ENCODE measurements around the gene APBB1IP. TPM values are rescaled to one million over a fixed set of nuclear protein-coding genes. Genes with fewer than 3 reads are reported as not detected.

Gene APBB1IP
- total and polyA plus RNA-seq, 9 of the 15 experiments (the other 6 are each of a cell fraction or from before 2014, with no cell fraction given): 0.03 to 0.11 (median 0.06) TPM; not detected in 4

DNA sequence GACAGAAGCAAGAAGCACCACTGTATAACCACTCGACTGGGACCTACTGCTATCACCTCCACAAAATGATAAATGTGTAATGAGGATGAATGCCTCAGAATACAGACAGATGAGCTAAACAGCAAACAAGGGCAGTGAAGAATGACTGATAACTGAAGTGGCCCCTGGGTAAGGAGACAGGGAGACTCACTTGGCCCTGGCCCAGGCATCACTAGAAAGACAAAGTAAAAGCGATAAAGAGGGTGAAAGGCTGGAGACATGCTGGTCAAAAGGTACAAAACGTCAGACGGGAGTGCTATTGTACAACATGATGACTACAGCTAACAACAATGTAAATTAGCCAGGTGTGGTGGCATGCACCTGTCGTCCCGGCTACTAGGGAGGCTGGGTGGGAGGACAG lies 27.8 kb upstream of the APBB1IP start:
- 0% methylated on average over 6 of the region's 6 CpGs for WGBS (ENCODE audit: insufficient coverage, low coverage, missing lambda C conversion rate)
- FAIRE-seq: no peak
- H3K4me2 ChIP-seq (ENCODE audit: insufficient read depth, low read length): no peak overlapping the region
- H4K20me1 ChIP-seq (replicated peaks; ENCODE audit: control insufficient read depth, insufficient read depth, low read length): no peaks in the 10 kb centered on the region
- intact Hi-C loops (cut with micrococcal nuclease) (no loop called here), in situ Hi-C loops (cut with MboI) (no loop called here)
- no peaks in the 10 kb centered on the region for H3K9me1 ChIP-seq (ENCODE audit: control insufficient read depth, insufficient read depth, low read length)
- H3K9ac ChIP-seq (ENCODE audit: insufficient read depth in 1 of 2, low read depth in 2 of 2, low read length in 2 of 2): no peak overlapping the region
- no peak overlapping the region for H2AFZ ChIP-seq (ENCODE audit: low read depth, low read length)
- H3K36me3 ChIP-seq (ENCODE audit: control insufficient read depth, insufficient read depth, low read length): no peaks in the 10 kb centered on the region
- H3K27ac ChIP-seq (ENCODE audit: extremely low read depth, low read depth, low read length): no peak overlapping the region
- no peak for DNase-seq (ENCODE audit: extremely low read depth in 1 of 4, low spot score in 3 of 4)
- ChIA-PET CTCF (ENCODE audit: low intra/inter-chr PET ratio) (no interaction called here), POLR2A (interaction anchor here (1.0 kb wide), 1 partner anchor 18 kb away, joined by 3 read pairs; no protein-coding TSS in a partner anchor)
- BruUV-seq (replicated peaks): no TSS peak
- no peaks in the 10 kb centered on the region for H3K79me2 ChIP-seq (ENCODE audit: control insufficient read depth, insufficient read depth, low read length)
- H3K9me3 ChIP-seq (replicated peaks; ENCODE audit: control insufficient read depth, insufficient read depth, low read depth, low read length): no peaks in the 10 kb centered on the region
- H3K4me3 ChIP-seq: no peak overlapping the region
- no peaks in the 10 kb centered on the region for H3K4me1 ChIP-seq (replicated peaks in 1 of 2; ENCODE audit: control insufficient read depth in 2 of 2, insufficient read depth in 2 of 2, low read length in 2 of 2)
- no peaks in the 10 kb centered on the region for H3K27me3 ChIP-seq (ENCODE audit: control insufficient read depth in 2 of 2, insufficient read depth in 2 of 2, low read length in 2 of 2)
- no peak for ATAC-seq
- TF ChIP-seq POLR2H (tag; IDR thresholded peaks at IDR 0.05; ENCODE audit: low read depth) (no peak), RHOXF2B (CRISPR knock-in tag; conservative IDR thresholded peaks at IDR 0.05) (no peak), PURB (CRISPR knock-in tag; IDR thresholded peaks at IDR 0.05; ENCODE audit: low read depth) (no peak), CCAR2 (IDR thresholded peaks at IDR 0.05; ENCODE audit: low read depth, low read length) (no peak), PPARD (CRISPR knock-in tag; IDR thresholded peaks at IDR 0.05) (no peak), KLF6 (CRISPR knock-in tag; IDR thresholded peaks at IDR 0.05; ENCODE audit: borderline replicate concordance) (no peak), FOS (IDR thresholded peaks at IDR 0.05; ENCODE audit: extremely low read depth, insufficient read length) (no peak), FOXJ2 (tag; IDR thresholded peaks at IDR 0.05) (no peak), NR1H2 (CRISPR knock-in tag; IDR thresholded peaks at IDR 0.05) (no peak), RFX5 (IDR thresholded peaks at IDR 0.05; ENCODE audit: low read depth, low read length) (no peak)
- TF ChIP-seq, protein P1, sequence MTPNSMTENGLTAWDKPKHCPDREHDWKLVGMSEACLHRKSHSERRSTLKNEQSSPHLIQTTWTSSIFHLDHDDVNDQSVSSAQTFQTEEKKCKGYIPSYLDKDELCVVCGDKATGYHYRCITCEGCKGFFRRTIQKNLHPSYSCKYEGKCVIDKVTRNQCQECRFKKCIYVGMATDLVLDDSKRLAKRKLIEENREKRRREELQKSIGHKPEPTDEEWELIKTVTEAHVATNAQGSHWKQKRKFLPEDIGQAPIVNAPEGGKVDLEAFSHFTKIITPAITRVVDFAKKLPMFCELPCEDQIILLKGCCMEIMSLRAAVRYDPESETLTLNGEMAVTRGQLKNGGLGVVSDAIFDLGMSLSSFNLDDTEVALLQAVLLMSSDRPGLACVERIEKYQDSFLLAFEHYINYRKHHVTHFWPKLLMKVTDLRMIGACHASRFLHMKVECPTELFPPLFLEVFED (CRISPR knock-in tag; conservative IDR thresholded peaks at IDR 0.05): no peak
- TF ChIP-seq, protein P2, sequence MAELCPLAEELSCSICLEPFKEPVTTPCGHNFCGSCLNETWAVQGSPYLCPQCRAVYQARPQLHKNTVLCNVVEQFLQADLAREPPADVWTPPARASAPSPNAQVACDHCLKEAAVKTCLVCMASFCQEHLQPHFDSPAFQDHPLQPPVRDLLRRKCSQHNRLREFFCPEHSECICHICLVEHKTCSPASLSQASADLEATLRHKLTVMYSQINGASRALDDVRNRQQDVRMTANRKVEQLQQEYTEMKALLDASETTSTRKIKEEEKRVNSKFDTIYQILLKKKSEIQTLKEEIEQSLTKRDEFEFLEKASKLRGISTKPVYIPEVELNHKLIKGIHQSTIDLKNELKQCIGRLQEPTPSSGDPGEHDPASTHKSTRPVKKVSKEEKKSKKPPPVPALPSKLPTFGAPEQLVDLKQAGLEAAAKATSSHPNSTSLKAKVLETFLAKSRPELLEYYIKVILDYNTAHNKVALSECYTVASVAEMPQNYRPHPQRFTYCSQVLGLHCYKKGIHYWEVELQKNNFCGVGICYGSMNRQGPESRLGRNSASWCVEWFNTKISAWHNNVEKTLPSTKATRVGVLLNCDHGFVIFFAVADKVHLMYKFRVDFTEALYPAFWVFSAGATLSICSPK (IDR thresholded peaks at IDR 0.05; ENCODE audit: borderline replicate concordance): no peak
- TF ChIP-seq, protein P3, sequence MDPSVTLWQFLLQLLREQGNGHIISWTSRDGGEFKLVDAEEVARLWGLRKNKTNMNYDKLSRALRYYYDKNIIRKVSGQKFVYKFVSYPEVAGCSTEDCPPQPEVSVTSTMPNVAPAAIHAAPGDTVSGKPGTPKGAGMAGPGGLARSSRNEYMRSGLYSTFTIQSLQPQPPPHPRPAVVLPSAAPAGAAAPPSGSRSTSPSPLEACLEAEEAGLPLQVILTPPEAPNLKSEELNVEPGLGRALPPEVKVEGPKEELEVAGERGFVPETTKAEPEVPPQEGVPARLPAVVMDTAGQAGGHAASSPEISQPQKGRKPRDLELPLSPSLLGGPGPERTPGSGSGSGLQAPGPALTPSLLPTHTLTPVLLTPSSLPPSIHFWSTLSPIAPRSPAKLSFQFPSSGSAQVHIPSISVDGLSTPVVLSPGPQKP (CRISPR knock-in tag; IDR thresholded peaks at IDR 0.05): no peak
- TF ChIP-seq, protein P4, sequence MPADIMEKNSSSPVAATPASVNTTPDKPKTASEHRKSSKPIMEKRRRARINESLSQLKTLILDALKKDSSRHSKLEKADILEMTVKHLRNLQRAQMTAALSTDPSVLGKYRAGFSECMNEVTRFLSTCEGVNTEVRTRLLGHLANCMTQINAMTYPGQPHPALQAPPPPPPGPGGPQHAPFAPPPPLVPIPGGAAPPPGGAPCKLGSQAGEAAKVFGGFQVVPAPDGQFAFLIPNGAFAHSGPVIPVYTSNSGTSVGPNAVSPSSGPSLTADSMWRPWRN (IDR thresholded peaks at IDR 0.05; ENCODE audit: low read depth): no peak
- TF ChIP-seq, protein P5, sequence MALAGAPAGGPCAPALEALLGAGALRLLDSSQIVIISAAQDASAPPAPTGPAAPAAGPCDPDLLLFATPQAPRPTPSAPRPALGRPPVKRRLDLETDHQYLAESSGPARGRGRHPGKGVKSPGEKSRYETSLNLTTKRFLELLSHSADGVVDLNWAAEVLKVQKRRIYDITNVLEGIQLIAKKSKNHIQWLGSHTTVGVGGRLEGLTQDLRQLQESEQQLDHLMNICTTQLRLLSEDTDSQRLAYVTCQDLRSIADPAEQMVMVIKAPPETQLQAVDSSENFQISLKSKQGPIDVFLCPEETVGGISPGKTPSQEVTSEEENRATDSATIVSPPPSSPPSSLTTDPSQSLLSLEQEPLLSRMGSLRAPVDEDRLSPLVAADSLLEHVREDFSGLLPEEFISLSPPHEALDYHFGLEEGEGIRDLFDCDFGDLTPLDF (CRISPR knock-in tag; IDR thresholded peaks at IDR 0.05): no peak
- TF ChIP-seq, protein P6, sequence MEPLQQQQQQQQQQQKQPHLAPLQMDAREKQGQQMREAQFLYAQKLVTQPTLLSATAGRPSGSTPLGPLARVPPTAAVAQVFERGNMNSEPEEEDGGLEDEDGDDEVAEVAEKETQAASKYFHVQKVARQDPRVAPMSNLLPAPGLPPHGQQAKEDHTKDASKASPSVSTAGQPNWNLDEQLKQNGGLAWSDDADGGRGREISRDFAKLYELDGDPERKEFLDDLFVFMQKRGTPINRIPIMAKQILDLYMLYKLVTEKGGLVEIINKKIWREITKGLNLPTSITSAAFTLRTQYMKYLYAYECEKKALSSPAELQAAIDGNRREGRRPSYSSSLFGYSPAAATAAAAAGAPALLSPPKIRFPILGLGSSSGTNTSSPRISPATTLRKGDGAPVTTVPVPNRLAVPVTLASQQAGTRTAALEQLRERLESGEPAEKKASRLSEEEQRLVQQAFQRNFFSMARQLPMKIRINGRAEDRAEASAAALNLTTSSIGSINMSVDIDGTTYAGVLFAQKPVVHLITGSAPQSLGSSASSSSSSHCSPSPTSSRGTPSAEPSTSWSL (CRISPR knock-in tag; IDR thresholded peaks at IDR 0.05; ENCODE audit: borderline replicate concordance): no peak

Measured in K562 (cell line).